ENCODE results near the gene TFB1M. TPM values are rescaled to one million over a fixed set of nuclear protein-coding genes. Genes with fewer than 3 reads are reported as not detected.
"Not testable (repeated sequence)": the region's sequence is repeated elsewhere in the genome, so short reads cannot be mapped to it uniquely, and the experiment has no call there.

Gene TFB1M
- total RNA-seq, 1 donor from 2014 or later, result 15.3 TPM

DNA sequence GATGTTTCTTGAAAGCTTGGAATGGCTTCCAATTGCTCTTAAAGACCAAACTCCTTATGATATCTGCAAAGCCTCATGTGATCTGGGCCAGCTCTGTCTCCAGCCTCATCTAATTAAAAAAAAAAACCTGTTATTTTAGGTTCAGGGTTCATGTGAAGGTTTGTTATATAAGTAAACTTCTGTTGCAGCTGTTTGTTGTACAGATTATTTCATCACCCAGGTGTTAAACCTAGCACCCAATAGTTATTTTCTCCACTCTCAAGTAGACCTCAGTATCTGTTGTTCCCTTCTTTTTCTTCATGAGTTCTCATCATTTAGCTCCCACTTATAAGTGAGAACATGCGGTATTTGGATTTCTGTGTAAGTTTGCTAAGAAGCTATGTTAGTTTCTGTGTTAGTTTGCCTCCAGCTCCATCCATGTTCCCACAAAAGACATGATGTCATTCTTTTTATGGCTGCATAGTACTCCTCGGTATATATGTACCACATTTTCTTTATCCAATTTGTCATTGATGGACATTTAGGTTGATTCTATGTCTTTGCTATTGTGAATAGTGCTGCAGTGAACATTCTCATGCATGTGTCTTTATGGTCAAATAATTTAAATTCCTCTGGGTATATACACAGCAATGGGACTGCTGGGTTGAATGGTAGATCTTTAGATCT is 30.2 kb upstream of the TFB1M start:
- Mint-ChIP-seq H3K4me3 (ENCODE audit: unreplicated experiment) (no peak overlapping the region), H3K27ac (ENCODE audit: unreplicated experiment) (no peak overlapping the region), H3K9me3 (ENCODE audit: low read depth) (peaks cover 38% of the 10 kb centered on the region), H3K4me1 (ENCODE audit: low read depth) (peaks cover 4% of the 10 kb centered on the region), H3K36me3 (ENCODE audit: low read depth) (peaks cover 17% of the 10 kb centered on the region), H3K27me3 (ENCODE audit: low read depth) (no peaks in the 10 kb centered on the region)
- TF ChIP-seq, protein P1, sequence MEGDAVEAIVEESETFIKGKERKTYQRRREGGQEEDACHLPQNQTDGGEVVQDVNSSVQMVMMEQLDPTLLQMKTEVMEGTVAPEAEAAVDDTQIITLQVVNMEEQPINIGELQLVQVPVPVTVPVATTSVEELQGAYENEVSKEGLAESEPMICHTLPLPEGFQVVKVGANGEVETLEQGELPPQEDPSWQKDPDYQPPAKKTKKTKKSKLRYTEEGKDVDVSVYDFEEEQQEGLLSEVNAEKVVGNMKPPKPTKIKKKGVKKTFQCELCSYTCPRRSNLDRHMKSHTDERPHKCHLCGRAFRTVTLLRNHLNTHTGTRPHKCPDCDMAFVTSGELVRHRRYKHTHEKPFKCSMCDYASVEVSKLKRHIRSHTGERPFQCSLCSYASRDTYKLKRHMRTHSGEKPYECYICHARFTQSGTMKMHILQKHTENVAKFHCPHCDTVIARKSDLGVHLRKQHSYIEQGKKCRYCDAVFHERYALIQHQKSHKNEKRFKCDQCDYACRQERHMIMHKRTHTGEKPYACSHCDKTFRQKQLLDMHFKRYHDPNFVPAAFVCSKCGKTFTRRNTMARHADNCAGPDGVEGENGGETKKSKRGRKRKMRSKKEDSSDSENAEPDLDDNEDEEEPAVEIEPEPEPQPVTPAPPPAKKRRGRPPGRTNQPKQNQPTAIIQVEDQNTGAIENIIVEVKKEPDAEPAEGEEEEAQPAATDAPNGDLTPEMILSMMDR (IDR thresholded peaks at IDR 0.05), result no peak
- DNase-seq (ENCODE audit: low spot score), result no peak

DNA sequence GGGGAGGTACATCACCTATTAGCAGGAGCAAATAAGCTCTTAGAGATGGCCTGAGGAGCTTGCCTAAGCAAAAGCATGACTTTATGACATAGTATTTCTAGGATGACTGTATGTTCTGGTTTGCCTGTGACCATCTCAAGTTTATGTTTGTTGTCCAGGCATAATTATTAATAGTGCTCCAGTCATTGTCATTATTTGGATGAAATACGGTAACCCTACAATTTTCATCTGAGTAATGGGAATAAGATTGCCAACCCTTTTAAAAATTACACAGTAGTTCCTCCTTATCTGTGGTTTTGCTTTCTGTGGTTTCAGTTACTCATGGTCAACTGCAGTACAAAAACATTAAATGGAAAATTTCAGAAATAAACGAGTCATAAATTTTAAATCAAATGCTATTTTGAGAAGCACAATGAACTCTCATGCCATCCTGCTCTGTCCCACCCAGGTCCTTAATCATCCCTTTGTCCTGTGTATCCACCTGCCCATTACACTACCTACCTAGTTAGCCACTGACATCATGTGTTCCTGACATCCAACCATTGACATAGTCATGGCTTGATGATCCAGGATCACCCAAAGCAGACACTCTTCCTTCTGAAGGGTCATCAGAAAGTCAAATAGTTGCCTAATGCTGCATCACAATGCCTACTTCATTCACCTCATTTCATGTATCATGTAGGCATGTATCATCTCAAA is 27.0 kb upstream of the TFB1M start:
- no peak for DNase-seq (ENCODE audit: low spot score)
- Mint-ChIP-seq H3K36me3 (ENCODE audit: low read depth) (peaks cover 14% of the 10 kb centered on the region), H3K9me3 (ENCODE audit: low read depth) (peaks cover 47% of the 10 kb centered on the region), H3K27ac (ENCODE audit: unreplicated experiment) (no peak overlapping the region), H3K27me3 (ENCODE audit: low read depth) (no peaks in the 10 kb centered on the region), H3K4me3 (ENCODE audit: unreplicated experiment) (no peak overlapping the region), H3K4me1 (ENCODE audit: low read depth) (peaks cover 4% of the 10 kb centered on the region)
- TF ChIP-seq, protein P1 (IDR thresholded peaks at IDR 0.05), result no peak

DNA sequence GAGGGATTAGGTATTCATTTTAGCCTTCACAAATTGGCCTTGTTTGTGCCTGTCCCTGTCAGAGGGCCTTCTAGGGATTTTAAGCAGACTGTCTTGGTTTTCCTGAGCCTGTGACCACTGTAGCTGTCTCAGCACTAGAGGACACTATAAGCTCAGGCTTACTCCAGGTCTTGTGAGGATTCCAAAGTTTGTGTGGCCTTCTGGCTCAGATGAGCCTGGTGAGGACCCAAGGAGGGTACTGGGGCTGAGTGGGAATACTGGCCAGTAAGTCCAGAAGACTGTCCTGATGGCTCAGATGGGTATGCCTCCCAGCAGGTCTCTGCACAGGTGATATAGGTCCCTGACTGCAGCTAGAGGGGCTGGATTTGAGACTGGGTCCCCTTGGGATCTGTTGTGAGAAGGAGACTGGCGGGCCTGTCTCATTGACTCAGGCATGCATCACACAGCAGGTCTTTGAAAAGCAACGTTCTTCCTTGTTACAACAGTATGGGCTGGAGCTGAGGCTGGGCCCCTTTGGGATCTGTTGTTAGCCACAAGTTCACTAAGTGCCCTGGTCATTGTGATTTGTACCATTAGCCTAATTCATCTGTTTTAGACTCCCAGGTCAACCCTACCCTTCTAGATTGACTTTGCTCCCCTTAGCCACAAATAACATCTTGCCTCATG is 26.3 kb upstream of the TFB1M start:
- H3K4me3 Mint-ChIP-seq (ENCODE audit: unreplicated experiment), result no peak overlapping the region
- TF ChIP-seq, protein P1 (IDR thresholded peaks at IDR 0.05), result peak; percentile 47
- peaks cover 4% of the 10 kb centered on the region for H3K4me1 Mint-ChIP-seq (ENCODE audit: low read depth)
- no peak overlapping the region for H3K27ac Mint-ChIP-seq (ENCODE audit: unreplicated experiment)
- no peak for DNase-seq (ENCODE audit: low spot score)
- no peaks in the 10 kb centered on the region for H3K27me3 Mint-ChIP-seq (ENCODE audit: low read depth)
- peaks cover 47% of the 10 kb centered on the region for H3K9me3 Mint-ChIP-seq (ENCODE audit: low read depth)
- H3K36me3 Mint-ChIP-seq (ENCODE audit: low read depth), result peaks cover 10% of the 10 kb centered on the region

DNA sequence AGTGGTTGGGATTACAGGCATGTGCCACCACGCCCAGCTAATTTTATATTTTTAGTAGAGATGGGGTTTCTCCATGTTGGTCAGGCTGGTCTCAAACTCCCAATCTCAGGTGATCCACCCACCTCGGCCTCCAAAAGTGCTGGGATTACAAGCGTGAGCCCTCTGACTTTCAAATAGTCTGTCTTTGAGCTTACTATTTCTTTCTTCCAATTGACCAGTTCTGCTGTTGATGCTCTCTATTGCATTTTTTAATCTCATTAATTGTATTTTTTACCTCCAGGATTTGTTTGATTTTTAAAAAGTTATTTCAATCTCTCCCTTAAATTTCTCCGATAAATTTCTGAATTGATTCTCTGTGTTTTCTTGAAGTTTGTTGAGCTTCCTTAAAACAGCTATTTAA is 25.6 kb upstream of the TFB1M start:
- not testable (repeated sequence) for DNase-seq (ENCODE audit: low spot score); H3K4me1 Mint-ChIP-seq (ENCODE audit: low read depth); H3K27me3 Mint-ChIP-seq (ENCODE audit: low read depth); H3K4me3 Mint-ChIP-seq (ENCODE audit: unreplicated experiment); H3K36me3 Mint-ChIP-seq (ENCODE audit: low read depth); H3K27ac Mint-ChIP-seq (ENCODE audit: unreplicated experiment)
- peaks cover 43% of the 10 kb centered on the region for H3K9me3 Mint-ChIP-seq (ENCODE audit: low read depth)

DNA sequence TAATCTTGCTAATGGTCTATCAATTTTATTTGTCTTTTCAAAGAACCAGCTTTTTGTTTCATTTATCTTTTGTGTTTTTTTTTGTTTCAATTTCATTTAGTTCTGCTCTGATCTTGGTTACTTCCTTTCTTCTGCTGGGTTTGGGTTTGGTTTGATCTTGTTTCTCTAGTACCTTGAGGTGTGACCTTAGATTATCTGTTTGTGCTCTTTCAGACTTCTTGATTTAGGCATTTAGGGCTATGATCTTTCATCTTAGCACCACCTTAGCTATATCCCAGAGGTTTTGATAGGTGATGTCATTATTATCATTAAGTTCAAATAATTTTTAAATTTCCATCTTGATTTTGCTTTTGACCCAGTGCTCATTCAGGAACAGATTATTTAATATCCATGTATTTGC is 24.0 kb upstream of the TFB1M start:
- H3K4me1 Mint-ChIP-seq (ENCODE audit: low read depth), result peaks cover 11% of the 10 kb centered on the region
- H3K36me3 Mint-ChIP-seq (ENCODE audit: low read depth); DNase-seq (ENCODE audit: low spot score); H3K27ac Mint-ChIP-seq (ENCODE audit: unreplicated experiment); H3K27me3 Mint-ChIP-seq (ENCODE audit: low read depth); H3K4me3 Mint-ChIP-seq (ENCODE audit: unreplicated experiment): not testable (repeated sequence)
- H3K9me3 Mint-ChIP-seq (ENCODE audit: low read depth), result peaks cover 43% of the 10 kb centered on the region

DNA sequence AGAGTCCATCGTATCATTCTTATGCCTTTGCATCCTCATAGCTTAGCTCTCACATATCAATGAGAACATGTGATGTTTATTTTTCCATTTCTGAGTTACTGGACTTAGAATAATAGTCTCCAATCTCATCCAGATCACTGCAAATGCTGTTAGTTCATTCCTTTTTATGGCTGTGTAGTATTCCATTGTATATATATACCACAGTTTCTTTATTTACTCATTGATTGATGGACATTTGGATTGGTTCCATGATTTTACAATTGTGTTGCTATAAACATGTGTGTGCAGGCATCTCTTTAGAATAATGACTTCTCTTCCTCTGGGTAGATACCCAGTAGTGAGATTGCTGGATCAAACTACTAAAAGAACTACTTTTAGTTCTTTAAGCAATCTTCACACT is 21.0 kb upstream of the TFB1M start:
- TF ChIP-seq, protein P1 (IDR thresholded peaks at IDR 0.05), result no peak
- peaks cover 10% of the 10 kb centered on the region for H3K4me1 Mint-ChIP-seq (ENCODE audit: low read depth)
- H3K27me3 Mint-ChIP-seq (ENCODE audit: low read depth), result no peaks in the 10 kb centered on the region
- no peak overlapping the region for H3K4me3 Mint-ChIP-seq (ENCODE audit: unreplicated experiment)
- no peak for DNase-seq (ENCODE audit: low spot score)
- peaks cover 6% of the 10 kb centered on the region for H3K36me3 Mint-ChIP-seq (ENCODE audit: low read depth)
- peaks cover 40% of the 10 kb centered on the region for H3K9me3 Mint-ChIP-seq (ENCODE audit: low read depth)
- no peak overlapping the region for H3K27ac Mint-ChIP-seq (ENCODE audit: unreplicated experiment)

DNA sequence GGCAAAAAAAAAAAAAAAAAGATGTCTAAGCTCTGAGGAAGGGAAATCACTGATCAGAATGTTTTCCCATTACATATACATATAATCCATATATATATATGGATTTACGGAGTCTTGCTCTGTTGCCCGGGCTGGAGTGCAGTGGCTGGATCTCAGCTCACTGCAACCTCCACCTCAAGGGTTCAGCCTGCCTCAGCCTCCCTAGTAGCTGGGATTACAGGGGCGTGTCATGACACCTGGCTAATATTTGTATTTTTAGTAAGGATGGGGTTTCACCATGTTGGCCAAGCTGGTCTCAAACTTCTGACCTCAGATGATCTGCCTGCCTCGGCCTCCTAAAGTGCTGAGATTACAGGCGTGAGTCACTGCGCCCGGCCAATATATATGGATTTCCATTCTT is 19.8 kb upstream of the TFB1M start:
- peaks cover 10% of the 10 kb centered on the region for H3K4me1 Mint-ChIP-seq (ENCODE audit: low read depth)
- H3K9me3 Mint-ChIP-seq (ENCODE audit: low read depth), result peaks cover 32% of the 10 kb centered on the region
- H3K36me3 Mint-ChIP-seq (ENCODE audit: low read depth); H3K27ac Mint-ChIP-seq (ENCODE audit: unreplicated experiment); H3K4me3 Mint-ChIP-seq (ENCODE audit: unreplicated experiment); DNase-seq (ENCODE audit: low spot score); H3K27me3 Mint-ChIP-seq (ENCODE audit: low read depth): not testable (repeated sequence)
